COLO668 (cell line): Measurements from ENCODE around the gene SNRK.

Experiments used
- DNase-seq: peaks from one replicate; lab custom pipeline; 2025; ENCODE audit not compliant: unreplicated experiment; lab: John Stamatoyannopoulos, UW

SNRK gene, protein sequence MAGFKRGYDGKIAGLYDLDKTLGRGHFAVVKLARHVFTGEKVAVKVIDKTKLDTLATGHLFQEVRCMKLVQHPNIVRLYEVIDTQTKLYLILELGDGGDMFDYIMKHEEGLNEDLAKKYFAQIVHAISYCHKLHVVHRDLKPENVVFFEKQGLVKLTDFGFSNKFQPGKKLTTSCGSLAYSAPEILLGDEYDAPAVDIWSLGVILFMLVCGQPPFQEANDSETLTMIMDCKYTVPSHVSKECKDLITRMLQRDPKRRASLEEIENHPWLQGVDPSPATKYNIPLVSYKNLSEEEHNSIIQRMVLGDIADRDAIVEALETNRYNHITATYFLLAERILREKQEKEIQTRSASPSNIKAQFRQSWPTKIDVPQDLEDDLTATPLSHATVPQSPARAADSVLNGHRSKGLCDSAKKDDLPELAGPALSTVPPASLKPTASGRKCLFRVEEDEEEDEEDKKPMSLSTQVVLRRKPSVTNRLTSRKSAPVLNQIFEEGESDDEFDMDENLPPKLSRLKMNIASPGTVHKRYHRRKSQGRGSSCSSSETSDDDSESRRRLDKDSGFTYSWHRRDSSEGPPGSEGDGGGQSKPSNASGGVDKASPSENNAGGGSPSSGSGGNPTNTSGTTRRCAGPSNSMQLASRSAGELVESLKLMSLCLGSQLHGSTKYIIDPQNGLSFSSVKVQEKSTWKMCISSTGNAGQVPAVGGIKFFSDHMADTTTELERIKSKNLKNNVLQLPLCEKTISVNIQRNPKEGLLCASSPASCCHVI

GRCh38 chr3:43286115-43286840 lies at the start of gene SNRK:
SNRK (plus strand) TSS chr3:43286540; CDS start chr3:43303204, 16,664 bp downstream.
- DNase-seq, result peak; percentile 84

DNA sequence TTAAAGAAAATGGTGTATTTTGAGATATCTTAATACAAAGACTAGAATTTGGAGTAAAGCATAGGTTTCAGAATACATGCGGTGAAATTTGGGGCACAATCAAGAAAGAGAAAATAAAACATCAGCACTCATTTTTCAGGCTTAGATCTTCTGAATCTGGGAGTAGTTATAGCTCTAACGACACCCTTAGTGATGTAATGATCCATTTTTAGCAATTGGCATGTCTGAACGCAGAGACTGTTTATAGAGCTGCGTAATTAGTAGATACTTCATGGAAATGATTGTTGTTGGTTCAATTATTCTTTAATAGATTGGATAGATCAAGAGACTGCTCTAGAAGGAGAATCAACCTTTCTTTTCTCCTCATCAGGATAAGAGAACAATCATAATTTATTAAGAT lies 47.5 kb upstream of the SNRK start:
- DNase-seq, result no peak

- DNase-seq, result no peak
Observed at GRCh38 chr3:43239755-43240154, 46.6 kb upstream of the SNRK start.

- no peak for DNase-seq
Observed at GRCh38 chr3:43243590-43244587, 42.5 kb upstream of the SNRK start.

- DNase-seq, result no peak
Observed at GRCh38 chr3:43244694-43245093, 41.6 kb upstream of the SNRK start.

GRCh38 chr3:43246976-43247375 lies 39.4 kb upstream of the SNRK start:
- no peak for DNase-seq

DNA sequence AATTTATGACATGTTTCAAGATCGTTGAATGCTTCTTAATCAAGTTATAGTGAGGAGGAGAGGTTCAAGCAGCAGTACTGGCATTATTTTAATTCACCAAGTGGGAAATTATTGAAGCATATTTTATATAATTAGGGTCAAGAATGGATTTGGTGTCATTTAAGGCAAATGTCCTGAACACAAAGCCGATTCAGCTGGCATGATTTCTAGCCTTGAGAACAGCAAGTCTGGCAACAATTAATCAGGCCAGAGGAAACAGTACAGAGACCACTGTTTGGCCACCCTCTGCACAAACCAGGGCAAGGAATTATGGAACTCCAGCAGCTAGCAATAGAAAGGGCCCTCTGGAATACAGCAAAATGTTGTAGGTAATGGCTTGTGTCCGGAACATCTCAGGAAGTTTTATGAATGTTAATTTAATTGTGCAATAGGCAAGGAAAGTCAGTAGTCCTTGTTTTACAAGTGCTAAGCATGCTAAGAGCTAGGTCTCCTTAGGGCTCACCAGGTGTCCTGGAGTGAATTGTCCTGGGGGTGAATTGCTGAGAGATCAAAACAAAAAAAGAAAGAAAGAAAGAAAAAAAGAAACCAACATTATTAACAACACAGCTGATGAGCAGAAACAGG lies 38.7 kb upstream of the SNRK start:
- no peak for DNase-seq

DNA sequence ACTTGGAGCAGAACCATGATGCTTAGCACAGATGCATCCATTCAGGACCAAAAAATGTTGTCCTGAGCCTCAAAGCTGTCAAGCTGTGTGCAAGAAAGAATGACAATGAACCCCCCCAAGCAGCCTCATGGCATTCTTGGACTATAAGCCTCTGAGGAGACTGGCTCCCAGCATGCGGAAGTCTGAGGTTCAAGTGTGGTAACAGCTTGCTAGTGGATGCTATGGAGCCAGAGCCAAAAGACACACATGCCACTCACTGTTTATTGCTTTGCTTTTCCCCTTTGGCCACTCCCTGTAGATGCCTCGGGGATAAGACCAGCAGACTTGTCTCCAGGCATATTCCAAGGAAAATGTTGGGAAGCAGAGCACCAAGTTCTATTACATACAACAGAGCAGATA lies 38.2 kb upstream of the SNRK start:
- no peak for DNase-seq

DNA sequence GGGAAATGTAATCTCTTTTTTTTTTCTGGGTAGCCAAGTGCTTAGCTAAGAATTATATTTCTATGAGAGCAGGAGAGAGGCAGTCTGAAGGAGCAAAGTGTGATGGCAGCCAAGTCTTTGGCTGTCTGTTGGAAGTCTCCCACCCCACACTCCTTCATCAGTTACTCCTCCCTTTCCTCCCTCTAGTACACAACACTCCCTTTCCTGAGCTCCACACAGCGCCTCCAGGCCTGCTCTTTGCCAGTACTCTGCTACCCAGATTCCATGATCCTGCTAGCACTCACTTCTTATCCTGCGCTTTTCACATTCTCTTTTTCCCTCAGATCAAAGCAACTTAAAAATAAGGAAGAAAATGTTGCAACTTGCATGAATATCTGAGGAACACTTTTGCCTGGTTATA lies 37.4 kb upstream of the SNRK start:
- no peak for DNase-seq

DNA sequence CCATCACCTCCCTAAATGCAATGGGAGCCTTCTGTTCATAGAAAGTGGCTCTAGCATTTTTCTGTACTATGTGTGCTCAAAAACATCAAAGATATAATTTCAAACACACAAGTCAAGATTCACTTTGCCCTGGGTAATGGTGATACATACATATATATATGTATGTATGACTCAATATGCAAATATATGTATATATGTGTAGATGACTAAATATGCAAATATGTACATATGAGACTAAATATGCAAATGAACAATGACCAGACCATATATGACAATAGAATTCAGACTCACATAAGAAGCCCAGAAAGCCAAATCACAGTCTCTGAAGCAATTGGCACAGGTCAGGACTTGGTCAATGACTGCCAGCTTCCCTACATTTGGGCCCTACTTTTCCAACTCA lies 36.9 kb upstream of the SNRK start:
- no peak for DNase-seq

- DNase-seq, result no peak
Observed at GRCh38 chr3:43253294-43253693, 33.0 kb upstream of the SNRK start.

GRCh38 chr3:43254125-43254524 lies 32.2 kb upstream of the SNRK start:
- no peak for DNase-seq

DNA sequence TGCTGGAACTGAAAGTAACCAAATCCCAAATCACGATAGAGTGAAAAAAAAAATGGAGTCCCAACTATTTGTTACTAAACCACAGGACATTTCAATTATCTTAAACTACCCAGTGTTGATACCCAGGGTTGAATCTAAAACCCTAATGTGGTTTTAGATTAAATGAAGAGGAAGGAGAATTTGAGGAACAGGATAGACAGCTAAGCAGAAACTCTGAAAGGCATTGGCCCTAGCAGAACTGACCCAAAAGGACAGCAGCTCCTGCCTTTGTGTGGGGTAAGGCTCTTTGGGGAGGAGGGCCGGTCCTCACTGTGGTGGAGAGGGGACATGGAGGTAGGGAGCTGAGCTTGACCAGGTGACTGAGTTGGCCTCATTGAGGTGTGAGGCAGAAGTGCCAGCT lies 30.7 kb upstream of the SNRK start:
- no peak for DNase-seq

GRCh38 chr3:43256714-43257461 lies 29.5 kb upstream of the SNRK start:
- no peak for DNase-seq

DNA sequence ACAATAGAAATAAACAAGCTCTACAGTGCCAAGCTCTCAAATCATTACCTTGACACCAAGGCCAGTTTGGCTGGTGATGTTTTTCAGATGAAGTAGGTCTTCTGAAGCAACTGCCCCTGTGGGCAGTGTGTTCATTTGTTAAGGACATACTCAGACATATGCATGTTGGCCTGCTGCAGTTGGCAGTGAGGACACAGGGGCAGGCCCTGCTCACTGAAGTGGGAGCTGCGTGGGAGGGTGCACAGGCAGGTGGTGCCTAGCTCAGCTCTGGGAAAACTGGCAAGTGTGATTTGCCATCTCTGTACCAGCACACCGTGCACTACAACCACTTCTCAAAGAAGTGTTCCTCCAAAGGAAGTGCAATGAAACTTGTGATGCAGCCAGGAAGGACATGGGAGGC lies 28.5 kb upstream of the SNRK start:
- no peak for DNase-seq

DNA sequence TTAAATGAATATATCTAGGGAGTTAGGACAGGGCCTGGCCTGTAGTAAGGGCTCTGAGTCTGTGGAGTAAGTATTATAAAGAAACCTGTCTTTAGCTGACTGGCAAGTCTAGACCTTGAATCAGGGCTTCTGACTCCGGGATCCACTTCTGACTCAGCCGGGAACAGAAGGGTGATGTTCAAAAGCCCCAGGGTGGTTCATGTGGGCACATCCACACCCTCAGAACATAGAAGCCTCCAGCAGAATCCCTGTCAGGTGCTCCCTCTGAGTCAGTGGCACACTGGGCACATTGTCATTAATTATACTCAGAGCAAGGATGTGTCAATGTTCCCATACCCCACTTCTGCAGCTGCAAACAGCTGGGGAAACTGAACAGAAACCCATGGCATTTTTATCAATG lies 26.7 kb upstream of the SNRK start:
- no peak for DNase-seq

GRCh38 chr3:43260412-43260811 lies 25.9 kb upstream of the SNRK start:
- no peak for DNase-seq

- no peak for DNase-seq
Observed at GRCh38 chr3:43262194-43262593, 24.1 kb upstream of the SNRK start.

DNA sequence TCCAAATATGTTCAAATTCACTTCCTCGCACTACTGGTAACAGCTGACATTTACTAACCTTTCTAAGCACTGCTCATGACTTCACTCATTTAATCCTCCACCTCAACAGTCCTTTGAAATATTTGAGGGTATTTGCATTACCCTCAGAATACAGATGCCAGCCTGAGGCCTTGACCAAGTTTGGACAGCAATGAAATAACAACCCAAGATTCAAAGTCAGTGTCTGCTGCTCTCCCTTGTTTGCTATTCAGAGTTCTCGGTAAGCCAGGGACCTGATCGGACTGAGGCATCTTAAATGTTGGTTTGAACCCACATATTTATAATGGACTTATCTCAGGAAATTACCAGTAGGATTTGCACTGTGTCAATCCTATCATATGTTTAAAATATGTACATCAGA lies 19.9 kb upstream of the SNRK start:
- no peak for DNase-seq
